ENCODE results near the gene COL9A1. TPM values are rescaled to one million over a fixed set of nuclear protein-coding genes. Genes with fewer than 3 reads are reported as not detected.

Gene COL9A1
- total and polyA plus RNA-seq, 2 of the 8 experiments (the other 6 are each of a cell fraction or from before 2014, with no cell fraction given): 7.9 to 18.1 TPM

DNA sequence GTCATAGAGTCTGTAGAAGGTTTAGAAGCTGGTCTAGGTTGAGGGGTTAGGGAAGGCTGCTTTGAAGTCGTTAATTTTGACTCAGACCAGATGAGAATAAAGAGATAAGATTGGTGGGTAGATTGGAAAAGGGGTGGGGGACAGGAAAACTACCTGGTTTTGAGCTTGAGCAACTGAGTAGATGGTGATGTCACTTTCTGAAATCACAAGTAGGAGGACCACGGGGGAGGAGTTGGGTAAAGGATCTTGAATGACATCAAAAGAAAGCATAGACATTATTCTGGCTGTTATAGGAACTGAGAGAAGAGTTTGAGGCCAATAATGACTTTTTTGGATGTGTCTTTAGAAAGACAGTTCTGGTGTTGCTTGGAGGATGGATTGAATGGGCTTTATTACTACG, 4.1 kb upstream of the COL9A1 start (continued):
- TF ChIP-seq, protein P1, sequence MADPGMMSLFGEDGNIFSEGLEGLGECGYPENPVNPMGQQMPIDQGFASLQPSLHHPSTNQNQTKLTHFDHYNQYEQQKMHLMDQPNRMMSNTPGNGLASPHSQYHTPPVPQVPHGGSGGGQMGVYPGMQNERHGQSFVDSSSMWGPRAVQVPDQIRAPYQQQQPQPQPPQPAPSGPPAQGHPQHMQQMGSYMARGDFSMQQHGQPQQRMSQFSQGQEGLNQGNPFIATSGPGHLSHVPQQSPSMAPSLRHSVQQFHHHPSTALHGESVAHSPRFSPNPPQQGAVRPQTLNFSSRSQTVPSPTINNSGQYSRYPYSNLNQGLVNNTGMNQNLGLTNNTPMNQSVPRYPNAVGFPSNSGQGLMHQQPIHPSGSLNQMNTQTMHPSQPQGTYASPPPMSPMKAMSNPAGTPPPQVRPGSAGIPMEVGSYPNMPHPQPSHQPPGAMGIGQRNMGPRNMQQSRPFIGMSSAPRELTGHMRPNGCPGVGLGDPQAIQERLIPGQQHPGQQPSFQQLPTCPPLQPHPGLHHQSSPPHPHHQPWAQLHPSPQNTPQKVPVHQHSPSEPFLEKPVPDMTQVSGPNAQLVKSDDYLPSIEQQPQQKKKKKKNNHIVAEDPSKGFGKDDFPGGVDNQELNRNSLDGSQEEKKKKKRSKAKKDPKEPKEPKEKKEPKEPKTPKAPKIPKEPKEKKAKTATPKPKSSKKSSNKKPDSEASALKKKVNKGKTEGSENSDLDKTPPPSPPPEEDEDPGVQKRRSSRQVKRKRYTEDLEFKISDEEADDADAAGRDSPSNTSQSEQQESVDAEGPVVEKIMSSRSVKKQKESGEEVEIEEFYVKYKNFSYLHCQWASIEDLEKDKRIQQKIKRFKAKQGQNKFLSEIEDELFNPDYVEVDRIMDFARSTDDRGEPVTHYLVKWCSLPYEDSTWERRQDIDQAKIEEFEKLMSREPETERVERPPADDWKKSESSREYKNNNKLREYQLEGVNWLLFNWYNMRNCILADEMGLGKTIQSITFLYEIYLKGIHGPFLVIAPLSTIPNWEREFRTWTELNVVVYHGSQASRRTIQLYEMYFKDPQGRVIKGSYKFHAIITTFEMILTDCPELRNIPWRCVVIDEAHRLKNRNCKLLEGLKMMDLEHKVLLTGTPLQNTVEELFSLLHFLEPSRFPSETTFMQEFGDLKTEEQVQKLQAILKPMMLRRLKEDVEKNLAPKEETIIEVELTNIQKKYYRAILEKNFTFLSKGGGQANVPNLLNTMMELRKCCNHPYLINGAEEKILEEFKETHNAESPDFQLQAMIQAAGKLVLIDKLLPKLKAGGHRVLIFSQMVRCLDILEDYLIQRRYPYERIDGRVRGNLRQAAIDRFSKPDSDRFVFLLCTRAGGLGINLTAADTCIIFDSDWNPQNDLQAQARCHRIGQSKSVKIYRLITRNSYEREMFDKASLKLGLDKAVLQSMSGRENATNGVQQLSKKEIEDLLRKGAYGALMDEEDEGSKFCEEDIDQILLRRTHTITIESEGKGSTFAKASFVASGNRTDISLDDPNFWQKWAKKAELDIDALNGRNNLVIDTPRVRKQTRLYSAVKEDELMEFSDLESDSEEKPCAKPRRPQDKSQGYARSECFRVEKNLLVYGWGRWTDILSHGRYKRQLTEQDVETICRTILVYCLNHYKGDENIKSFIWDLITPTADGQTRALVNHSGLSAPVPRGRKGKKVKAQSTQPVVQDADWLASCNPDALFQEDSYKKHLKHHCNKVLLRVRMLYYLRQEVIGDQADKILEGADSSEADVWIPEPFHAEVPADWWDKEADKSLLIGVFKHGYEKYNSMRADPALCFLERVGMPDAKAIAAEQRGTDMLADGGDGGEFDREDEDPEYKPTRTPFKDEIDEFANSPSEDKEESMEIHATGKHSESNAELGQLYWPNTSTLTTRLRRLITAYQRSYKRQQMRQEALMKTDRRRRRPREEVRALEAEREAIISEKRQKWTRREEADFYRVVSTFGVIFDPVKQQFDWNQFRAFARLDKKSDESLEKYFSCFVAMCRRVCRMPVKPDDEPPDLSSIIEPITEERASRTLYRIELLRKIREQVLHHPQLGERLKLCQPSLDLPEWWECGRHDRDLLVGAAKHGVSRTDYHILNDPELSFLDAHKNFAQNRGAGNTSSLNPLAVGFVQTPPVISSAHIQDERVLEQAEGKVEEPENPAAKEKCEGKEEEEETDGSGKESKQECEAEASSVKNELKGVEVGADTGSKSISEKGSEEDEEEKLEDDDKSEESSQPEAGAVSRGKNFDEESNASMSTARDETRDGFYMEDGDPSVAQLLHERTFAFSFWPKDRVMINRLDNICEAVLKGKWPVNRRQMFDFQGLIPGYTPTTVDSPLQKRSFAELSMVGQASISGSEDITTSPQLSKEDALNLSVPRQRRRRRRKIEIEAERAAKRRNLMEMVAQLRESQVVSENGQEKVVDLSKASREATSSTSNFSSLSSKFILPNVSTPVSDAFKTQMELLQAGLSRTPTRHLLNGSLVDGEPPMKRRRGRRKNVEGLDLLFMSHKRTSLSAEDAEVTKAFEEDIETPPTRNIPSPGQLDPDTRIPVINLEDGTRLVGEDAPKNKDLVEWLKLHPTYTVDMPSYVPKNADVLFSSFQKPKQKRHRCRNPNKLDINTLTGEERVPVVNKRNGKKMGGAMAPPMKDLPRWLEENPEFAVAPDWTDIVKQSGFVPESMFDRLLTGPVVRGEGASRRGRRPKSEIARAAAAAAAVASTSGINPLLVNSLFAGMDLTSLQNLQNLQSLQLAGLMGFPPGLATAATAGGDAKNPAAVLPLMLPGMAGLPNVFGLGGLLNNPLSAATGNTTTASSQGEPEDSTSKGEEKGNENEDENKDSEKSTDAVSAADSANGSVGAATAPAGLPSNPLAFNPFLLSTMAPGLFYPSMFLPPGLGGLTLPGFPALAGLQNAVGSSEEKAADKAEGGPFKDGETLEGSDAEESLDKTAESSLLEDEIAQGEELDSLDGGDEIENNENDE (IDR thresholded peaks at IDR 0.05; ENCODE audit: insufficient replicate concordance, low read length): no peak
- TF ChIP-seq CBX5 (IDR thresholded peaks at IDR 0.05; ENCODE audit: low read depth, low read length) (no peak), BRCA1 (IDR thresholded peaks at IDR 0.05; ENCODE audit: low read depth, low read length) (no peak)
